OCI-LY1 (cell line): Measurements from ENCODE around the gene GPR183.

Experiments used
- H2AFZ ChIP-seq: fragments of 200-600 bp; sonication (generic), shearing (Covaris generic); 2 replicates; pipeline ENCODE4 v1.6.0; 2014; ENCODE audit warnings: antibody characterized with exemption, mild to moderate bottlenecking, low read length
- H3F3A ChIP-seq: fragments of 200-600 bp; sonication (generic), shearing (Covaris generic); 2 replicates; pipeline ENCODE4 v1.6.0; 2014; ENCODE audit warnings: mild to moderate bottlenecking, antibody characterized with exemption, low read length, moderate library complexity; ENCODE audit not compliant: insufficient read depth
- H3K27ac ChIP-seq: fragments of 200-600 bp; sonication (generic); 2 replicates; pipeline ENCODE4 v1.5.1; 2014; ENCODE audit warnings: low read length, mixed run types, mild to moderate bottlenecking, low read depth; ENCODE audit not compliant: poor library complexity, severe bottlenecking
- H3K27me3 ChIP-seq: fragments of 200-600 bp; sonication (generic); 2 replicates; pipeline ENCODE4 v1.6.0; 2014; ENCODE audit warnings: antibody characterized with exemption, mild to moderate bottlenecking, low read length, moderate library complexity; ENCODE audit not compliant: insufficient read depth
- H3K36me3 ChIP-seq: fragments of 200-600 bp; sonication (generic); 2 replicates; pipeline ENCODE4 v1.6.1; 2014; ENCODE audit warnings: mild to moderate bottlenecking, antibody characterized with exemption, low read length, moderate library complexity, mixed read lengths; ENCODE audit not compliant: insufficient read depth
- H3K4me1 ChIP-seq: fragments of 200-600 bp; sonication (generic); 2 replicates; pipeline ENCODE4 v1.5.1; 2014; ENCODE audit warnings: mild to moderate bottlenecking, low read length, moderate library complexity; ENCODE audit not compliant: insufficient read depth, severe bottlenecking
- H3K4me2 ChIP-seq: fragments of 200-600 bp; sonication (generic), shearing (Covaris generic); 2 replicates; pipeline ENCODE4 v1.6.1; 2014; ENCODE audit warnings: low read length
- H3K4me3 ChIP-seq: fragments of 200-600 bp; sonication (generic); 2 replicates; pipeline ENCODE4 v1.5.1; 2014; ENCODE audit warnings: low read length, low read depth, mild to moderate bottlenecking, mixed read lengths; ENCODE audit not compliant: poor library complexity, severe bottlenecking
- H3K79me2 ChIP-seq: fragments of 200-600 bp; shearing (Covaris generic); 2 replicates; pipeline ENCODE4 v1.6.1; 2016; ENCODE audit warnings: mixed run types, low read length, mixed read lengths; ENCODE audit not compliant: insufficient read depth
- H3K9ac ChIP-seq: fragments of 200-600 bp; sonication (generic), shearing (Covaris generic); 2 replicates; pipeline ENCODE4 v1.6.1; 2014; ENCODE audit warnings: mild to moderate bottlenecking, low read length, mixed read lengths
- H3K9me2 ChIP-seq: fragments of 200-600 bp; sonication (generic), shearing (Covaris generic); 2 replicates; pipeline ENCODE4 v1.6.1; 2014; ENCODE audit warnings: low read depth, mild to moderate bottlenecking, low read length, mixed read lengths
- H3K9me3 ChIP-seq: fragments of 200-600 bp; shearing (Covaris generic); 2 replicates; pipeline ENCODE4 v1.6.1; 2014; ENCODE audit warnings: low read length, mixed read lengths
- H4K20me1 ChIP-seq: fragments of 200-600 bp; sonication (generic), shearing (Covaris generic); 2 replicates; pipeline ENCODE4 v1.6.0; 2016; ENCODE audit warnings: mild to moderate bottlenecking, low read length; ENCODE audit not compliant: insufficient read depth
- EZH2 ChIP-seq: fragments of 200-600 bp; sonication (generic), shearing (Covaris generic); IDR thresholded peaks from 2 replicates; pipeline ENCODE4 v1.8.0; 2017; ENCODE audit warnings: borderline replicate concordance, mixed run types, mild to moderate bottlenecking, antibody characterized with exemption, low read length, moderate library complexity, mixed read lengths
- TF ChIP-seq, protein P1 (sequence below): fragments of 200-600 bp; sonication (generic), shearing (Covaris generic); IDR thresholded peaks from 2 replicates; pipeline ENCODE4 v1.5.1; 2017; ENCODE audit warnings: mild to moderate bottlenecking, antibody characterized with exemption, low read length, moderate library complexity, mixed read lengths

GPR183 gene

DNA sequence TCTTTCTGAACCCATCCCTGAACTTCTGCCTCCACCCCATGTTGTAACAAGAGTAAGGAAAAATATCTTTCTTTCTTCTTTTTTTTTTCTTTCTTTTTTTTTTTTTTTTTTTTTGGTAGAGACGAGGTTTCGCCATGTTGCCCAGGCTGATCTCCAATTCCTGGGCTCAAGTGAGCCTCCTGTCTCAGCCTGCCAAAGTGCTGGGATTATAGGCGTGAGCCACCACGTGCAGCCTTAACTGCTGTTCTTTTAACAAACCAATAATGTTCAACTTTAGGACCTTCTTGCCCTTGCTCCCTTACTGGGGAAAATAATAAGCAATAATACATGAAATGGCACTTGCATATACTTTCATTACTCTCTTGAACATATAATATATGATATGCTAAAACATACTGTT lies 19.6 kb downstream of the GPR183 start:
- H3K4me3 ChIP-seq: no peak overlapping the region

DNA sequence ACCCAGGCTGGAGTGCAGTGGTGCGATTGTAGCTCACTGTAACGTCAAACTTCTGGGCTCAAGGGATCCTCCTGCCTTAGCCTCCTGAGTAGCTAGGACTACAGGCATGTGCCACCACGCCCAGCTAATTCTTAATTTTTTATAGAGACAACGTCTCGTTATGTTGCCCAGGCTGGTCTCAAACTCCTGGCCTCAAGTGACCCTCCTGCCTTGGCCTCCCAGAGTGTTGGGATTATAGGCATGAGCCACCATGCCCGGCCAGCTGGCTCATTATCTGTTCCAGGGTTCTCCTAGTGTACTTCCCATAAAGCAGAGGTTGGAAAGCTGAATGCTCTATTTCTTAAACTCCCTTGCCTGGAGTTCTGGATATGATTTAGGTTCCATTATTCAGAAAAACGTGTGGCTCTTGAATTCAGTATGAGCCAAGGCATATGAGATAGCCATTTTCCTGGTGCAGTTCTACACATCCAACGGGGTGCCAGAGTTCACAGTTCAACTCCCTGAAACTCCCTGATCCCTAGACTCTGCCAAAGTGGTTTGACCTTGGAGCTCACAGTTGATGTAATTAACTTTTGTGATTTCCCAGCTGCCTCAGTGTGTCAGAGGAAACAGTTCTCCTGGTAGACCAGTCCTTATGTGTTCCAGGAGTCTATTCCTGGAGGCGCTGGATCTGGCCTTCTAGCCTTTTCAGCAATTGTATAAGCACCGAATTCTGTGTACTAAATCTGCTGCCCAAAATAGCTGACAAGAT lies 21.6 kb downstream of the GPR183 start:
- Histone ChIP-seq H3K27me3 (no peaks in the 10 kb centered on the region), H3K4me3 (no peak overlapping the region), H3K27ac (no peak overlapping the region), H4K20me1 (no peaks in the 10 kb centered on the region), H2AFZ (no peak overlapping the region), H3K9me2 (no peaks in the 10 kb centered on the region), H3F3A (no peaks in the 10 kb centered on the region), H3K79me2 (no peaks in the 10 kb centered on the region), H3K36me3 (no peaks in the 10 kb centered on the region), H3K4me2 (no peak overlapping the region), H3K9ac (no peak overlapping the region), H3K9me3 (no peaks in the 10 kb centered on the region), H3K4me1 (peaks cover 31% of the 10 kb centered on the region)
- TF ChIP-seq, protein P1, sequence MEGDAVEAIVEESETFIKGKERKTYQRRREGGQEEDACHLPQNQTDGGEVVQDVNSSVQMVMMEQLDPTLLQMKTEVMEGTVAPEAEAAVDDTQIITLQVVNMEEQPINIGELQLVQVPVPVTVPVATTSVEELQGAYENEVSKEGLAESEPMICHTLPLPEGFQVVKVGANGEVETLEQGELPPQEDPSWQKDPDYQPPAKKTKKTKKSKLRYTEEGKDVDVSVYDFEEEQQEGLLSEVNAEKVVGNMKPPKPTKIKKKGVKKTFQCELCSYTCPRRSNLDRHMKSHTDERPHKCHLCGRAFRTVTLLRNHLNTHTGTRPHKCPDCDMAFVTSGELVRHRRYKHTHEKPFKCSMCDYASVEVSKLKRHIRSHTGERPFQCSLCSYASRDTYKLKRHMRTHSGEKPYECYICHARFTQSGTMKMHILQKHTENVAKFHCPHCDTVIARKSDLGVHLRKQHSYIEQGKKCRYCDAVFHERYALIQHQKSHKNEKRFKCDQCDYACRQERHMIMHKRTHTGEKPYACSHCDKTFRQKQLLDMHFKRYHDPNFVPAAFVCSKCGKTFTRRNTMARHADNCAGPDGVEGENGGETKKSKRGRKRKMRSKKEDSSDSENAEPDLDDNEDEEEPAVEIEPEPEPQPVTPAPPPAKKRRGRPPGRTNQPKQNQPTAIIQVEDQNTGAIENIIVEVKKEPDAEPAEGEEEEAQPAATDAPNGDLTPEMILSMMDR: no peak
- no peak for TF ChIP-seq EZH2

More for the DNA sequence above, 19.6 kb downstream of the GPR183 start:
- TF ChIP-seq EZH2: no peak
- TF ChIP-seq, protein P1: no peak
- no peak overlapping the region for H3K4me2 ChIP-seq
- peaks cover 17% of the 10 kb centered on the region for H3K4me1 ChIP-seq
- H3K79me2 ChIP-seq: no peaks in the 10 kb centered on the region
- peaks cover 13% of the 10 kb centered on the region for H3F3A ChIP-seq
- H3K9ac ChIP-seq: no peak overlapping the region
- peaks cover 2% of the 10 kb centered on the region for H3K36me3 ChIP-seq
- no peaks in the 10 kb centered on the region for H3K9me2 ChIP-seq
- no peaks in the 10 kb centered on the region for H3K27me3 ChIP-seq
- no peak overlapping the region for H2AFZ ChIP-seq
- H4K20me1 ChIP-seq: no peaks in the 10 kb centered on the region
- H3K27ac ChIP-seq: no peak overlapping the region
- H3K9me3 ChIP-seq: no peaks in the 10 kb centered on the region

- no peak overlapping the region for H2AFZ ChIP-seq
- peaks cover 23% of the 10 kb centered on the region for H3K4me1 ChIP-seq
- H3K9me3 ChIP-seq: no peaks in the 10 kb centered on the region
- no peaks in the 10 kb centered on the region for H3K27me3 ChIP-seq
- H3K36me3 ChIP-seq: peaks cover 9% of the 10 kb centered on the region
- peak overlapping the region; percentile 27 for H3K4me2 ChIP-seq
- H3K9me2 ChIP-seq: no peaks in the 10 kb centered on the region
- H4K20me1 ChIP-seq: no peaks in the 10 kb centered on the region
- no peak for TF ChIP-seq EZH2
- TF ChIP-seq, protein P1: no peak
- peak overlapping the region; percentile 19 for H3K27ac ChIP-seq
- H3K9ac ChIP-seq: no peak overlapping the region
- no peak overlapping the region for H3K4me3 ChIP-seq
- H3K79me2 ChIP-seq: no peaks in the 10 kb centered on the region
- H3F3A ChIP-seq: no peaks in the 10 kb centered on the region
Observed at GRCh38 chr13:99282264-99283231, 24.7 kb downstream of the GPR183 start.
